Globus pallidus (tissue), 1 donor: Measurements from ENCODE around the gene PAPSS2.
"Not testable (repeated sequence)": the region's sequence is repeated elsewhere in the genome, so short reads cannot be mapped to it uniquely, and the experiment has no call there.

ENCODE experiments used
- DNase-seq: peaks from one replicate; pipeline ENCODE4 v3.0.0-alpha.2; 2015; ENCODE audit warnings: low spot score

Gene PAPSS2

DNA sequence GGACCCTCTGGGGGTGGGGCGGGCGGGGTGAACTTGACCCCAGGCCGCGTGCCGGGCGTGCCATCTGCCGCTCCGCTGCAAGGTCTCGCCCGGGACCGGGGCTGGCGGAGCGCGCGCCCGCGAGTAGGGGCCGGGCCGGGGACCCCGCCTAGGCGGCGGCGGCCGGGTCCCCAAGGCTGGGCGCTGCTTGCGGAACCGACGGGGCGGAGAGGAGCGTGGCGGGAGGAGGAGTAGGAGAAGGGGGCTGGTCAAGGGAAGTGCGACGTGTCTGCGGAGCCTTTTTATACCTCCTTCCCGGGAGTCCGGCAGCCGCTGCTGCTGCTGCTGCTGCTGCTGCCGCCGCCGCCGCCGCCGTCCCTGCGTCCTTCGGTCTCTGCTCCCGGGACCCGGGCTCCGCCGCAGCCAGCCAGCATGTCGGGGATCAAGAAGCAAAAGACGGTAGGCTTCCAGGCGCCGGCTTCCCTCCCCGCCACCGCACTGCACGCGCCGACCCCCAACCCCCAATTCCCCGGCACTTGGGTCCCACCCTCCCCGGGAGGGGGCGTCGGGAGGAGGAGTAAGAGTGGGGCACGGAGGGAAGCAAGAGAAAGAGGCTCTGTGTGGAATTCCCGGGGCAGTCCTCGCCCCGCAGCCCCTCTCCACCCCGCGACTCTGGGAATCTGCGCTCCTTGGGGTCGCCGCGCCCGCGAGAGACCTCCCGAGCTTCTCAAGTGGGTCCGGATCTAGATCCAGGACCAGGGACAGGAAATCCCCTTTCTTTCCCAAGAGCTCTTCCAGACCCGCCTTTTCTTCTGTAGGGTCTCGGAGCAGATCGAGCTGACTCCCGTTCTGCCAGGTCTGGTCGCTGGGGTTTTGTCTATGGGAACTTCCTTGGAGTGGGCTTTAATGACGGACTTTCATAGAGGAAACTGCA is at the start of gene PAPSS2:
TSS of gene PAPSS2 (plus strand) at position 308 of the 913 bp plus-strand sequence. CDS start at position 412, 104 bp downstream.
- no peak for DNase-seq

DNA sequence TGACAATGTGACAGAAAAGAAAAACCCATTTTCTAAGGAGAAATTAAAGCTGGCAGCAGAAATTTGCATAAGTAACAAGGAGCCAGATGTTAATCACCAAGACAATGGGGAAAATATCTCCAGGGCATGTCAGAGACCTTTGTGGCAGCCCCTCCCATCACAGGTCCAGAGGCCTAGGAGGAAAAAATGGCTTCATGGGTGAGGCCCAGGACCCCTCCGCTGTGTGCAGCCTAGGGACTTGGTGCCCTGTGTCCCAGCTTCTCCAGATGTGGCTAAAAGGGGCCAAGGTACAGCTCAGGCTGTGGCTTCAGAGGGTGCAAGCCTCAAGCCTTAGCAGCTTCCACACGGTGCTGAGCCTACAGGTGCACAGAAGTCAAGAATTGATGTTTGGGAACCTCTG is 48.3 kb upstream of the PAPSS2 start:
- DNase-seq, result not testable (repeated sequence)

- DNase-seq, result no peak
Measured at GRCh38 chr10:87612115-87612514, 47.6 kb upstream of the PAPSS2 start.

DNA sequence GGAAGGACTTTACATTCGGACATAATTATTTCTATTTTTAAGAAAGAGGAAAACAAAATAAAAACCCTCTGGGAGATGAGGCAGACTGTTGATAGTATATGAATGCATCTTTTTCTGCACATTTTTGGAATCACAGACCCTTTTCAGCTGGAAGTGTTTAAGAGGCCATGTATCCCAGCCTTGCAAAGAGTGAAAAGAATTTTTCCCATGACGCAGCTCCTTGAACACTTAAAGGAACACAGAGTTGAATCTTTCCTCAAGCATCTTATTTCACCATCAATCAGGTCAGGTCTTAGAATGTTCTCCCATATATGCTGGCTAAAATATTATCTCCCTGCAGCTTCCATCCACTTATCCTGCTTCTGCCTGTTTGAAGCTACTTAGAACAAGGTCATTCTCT is 45.9 kb upstream of the PAPSS2 start:
- DNase-seq, result no peak

GRCh38 chr10:87615856-87616255 is 43.8 kb upstream of the PAPSS2 start:
- no peak for DNase-seq

DNA sequence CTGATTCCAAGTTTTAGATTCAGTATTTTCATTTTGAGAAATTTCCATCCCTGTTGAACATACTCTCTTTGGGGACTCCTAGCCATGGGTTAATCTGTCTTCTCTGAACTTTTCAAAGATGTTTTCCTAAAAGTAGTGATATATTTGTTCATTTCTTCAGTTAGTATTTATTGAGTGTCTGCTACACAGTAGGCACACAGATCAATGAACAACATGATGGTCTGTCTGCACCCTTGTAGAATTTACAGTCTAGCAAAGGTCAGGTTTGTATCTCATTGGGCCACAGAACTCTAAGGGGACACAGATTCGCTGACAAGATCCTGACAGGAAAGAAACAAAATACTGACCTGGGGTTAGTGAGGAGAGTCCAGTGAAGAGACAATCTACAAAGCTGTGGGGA is 42.2 kb upstream of the PAPSS2 start:
- DNase-seq, result no peak

DNA sequence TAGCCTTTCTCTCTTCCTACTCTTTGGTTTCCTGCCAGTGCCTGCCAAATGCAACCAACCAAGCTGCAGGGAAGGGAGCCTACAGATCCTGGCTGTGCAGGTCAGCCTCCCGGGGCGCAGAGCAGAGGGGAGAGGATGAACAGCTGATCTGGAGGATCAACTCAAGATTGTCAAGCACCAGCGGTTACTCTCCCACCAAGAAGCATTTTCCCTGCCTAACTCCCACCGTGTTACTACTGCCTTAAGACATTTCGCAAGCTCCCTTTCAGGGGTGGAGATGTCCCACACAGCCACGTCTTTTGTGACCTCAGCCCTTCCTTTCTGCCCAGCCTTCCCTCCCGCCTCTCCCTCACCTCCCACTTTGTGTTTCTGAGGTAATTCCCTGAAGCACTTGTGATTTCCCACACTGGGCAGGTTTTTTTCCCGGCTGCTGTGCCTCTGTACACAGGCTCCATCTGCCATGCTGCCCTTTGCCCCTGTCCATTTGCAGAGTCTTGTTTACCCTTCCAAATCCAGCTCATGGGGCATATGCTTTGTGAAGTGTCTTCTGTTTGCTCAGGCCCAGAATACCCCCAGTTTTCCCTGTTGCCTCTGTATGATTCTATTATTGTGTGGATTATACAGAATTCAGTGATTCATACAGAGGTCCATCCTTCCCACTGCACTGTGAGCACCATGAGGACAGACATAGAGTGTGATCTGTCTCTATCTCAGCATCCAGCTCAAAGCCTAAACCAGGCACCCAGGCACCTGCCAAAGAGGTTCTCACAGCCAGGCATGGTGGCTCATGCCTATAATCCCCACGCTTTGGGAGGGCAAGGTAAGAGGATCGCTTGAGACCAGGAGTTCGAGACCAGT is 40.9 kb upstream of the PAPSS2 start:
- DNase-seq, result no peak

- DNase-seq, result no peak
Measured at GRCh38 chr10:87619705-87620104, 40.0 kb upstream of the PAPSS2 start.

DNA sequence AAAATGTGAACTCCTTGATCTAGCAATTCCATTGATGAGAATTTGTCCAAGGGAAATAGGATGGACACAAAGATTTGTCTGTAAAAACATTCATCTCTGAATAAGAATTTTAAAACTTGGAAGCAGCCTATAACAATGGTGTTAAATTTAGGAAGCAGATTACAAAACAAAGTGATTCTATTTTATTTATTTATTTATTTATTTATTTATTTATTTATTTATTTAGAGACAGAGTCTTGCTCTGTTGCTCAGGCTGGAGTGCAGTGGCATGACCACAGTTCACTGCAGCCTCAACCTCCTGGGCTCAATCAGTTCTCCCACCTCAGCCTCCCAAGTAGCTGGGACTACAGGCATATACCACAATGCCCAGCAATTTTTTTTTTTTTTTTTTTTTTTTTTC is 38.2 kb upstream of the PAPSS2 start:
- DNase-seq, result not testable (repeated sequence)

- DNase-seq, result no peak
Measured at GRCh38 chr10:87622314-87623004, 37.2 kb upstream of the PAPSS2 start.

- no peak for DNase-seq
Measured at GRCh38 chr10:87623191-87623590, 36.5 kb upstream of the PAPSS2 start.

- no peak for DNase-seq
Measured at GRCh38 chr10:87625661-87626060, 34.0 kb upstream of the PAPSS2 start.

DNA sequence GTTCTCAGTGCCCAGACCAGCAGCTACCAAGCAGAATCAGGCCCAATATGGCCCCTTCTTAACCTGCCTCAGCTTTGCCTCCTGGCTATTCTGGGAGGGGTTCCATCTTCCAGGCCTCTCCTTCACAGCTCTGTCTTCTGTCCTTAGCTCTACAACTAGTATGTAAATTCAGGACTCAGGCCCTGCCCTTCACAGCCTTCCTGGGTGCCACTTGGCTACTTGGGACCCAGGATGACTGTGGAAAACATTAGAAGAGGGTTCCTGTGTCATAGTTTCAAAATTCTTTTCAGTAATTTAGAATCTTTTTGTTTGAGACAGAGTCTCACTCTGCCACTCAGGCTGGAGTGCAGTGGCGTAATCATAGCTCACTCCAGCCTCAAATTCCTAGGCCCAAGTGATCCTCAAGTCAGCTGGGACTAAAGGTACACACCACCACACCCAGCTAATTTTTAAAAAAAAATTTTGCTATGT is 33.2 kb upstream of the PAPSS2 start:
- no peak for DNase-seq

- no peak for DNase-seq
Measured at GRCh38 chr10:87630171-87630570, 29.5 kb upstream of the PAPSS2 start.

GRCh38 chr10:87632454-87632853 is 27.2 kb upstream of the PAPSS2 start:
- DNase-seq, result no peak

GRCh38 chr10:87634311-87634710 is 25.4 kb upstream of the PAPSS2 start:
- DNase-seq, result no peak

GRCh38 chr10:87635498-87636312 is 24.0 kb upstream of the PAPSS2 start:
- no peak for DNase-seq

- DNase-seq, result no peak
Measured at GRCh38 chr10:87636313-87636915, 23.3 kb upstream of the PAPSS2 start.

GRCh38 chr10:87639493-87639892 is 20.2 kb upstream of the PAPSS2 start:
- DNase-seq, result no peak

- no peak for DNase-seq
Measured at GRCh38 chr10:87640043-87640442, 19.6 kb upstream of the PAPSS2 start.

DNA sequence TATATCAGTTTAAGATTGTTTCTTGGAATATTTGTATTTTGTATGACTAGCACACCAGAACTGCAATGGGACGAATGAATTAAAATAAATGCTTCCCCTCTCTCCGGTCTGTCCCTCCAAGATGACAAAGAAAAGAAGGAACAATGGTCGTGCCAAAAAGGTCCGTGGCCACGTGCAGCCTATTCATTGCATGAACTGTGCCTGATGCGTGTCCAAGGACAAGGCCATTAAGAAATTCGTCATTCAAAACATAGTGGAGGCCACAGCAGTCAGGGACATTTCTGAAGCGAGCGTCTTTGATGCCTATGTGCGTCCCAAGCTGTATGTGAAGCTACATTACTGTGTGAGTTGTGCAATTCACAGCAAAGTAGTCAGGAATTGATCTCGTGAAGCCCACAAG is 17.2 kb upstream of the PAPSS2 start:
- DNase-seq, result no peak
